ENCODE results near the gene BRMS1L.
"Not testable (repeated sequence)": the region's sequence is repeated elsewhere in the genome, so short reads cannot be mapped to it uniquely, and the experiment has no call there.

The BRMS1L gene

GRCh38 chr14:35841704-35842103, 15.6 kb downstream of the BRMS1L start:
- Histone ChIP-seq H3K36me3 (ENCODE audit: control insufficient read depth in 4 of 4, insufficient read depth in 4 of 4, low read length in 3 of 4) (peaks cover 5 to 42% (median 9%) of the 10 kb centered on the region in 4 experiments), H3K9me3 (ENCODE audit: control extremely low read depth in 1 of 5, control insufficient read depth in 4 of 5, insufficient read depth in 2 of 5, low read depth in 1 of 5, low read length in 4 of 5) (peaks cover 3 to 20% (median 3%) of the 10 kb centered on the region in 5 experiments)
- H3K4me1 ChIP-seq (ENCODE audit: control extremely low read depth in 1 of 4, control insufficient read depth in 4 of 4, insufficient read depth in 4 of 4, low read length in 3 of 4); H3K27ac ChIP-seq (ENCODE audit: insufficient read depth in 1 of 2, low read depth in 1 of 2, low read length in 2 of 2, poor library complexity in 1 of 2, severe bottlenecking in 2 of 2); H3K27me3 ChIP-seq (replicated peaks in 2 of 5; ENCODE audit: control insufficient read depth in 4 of 5, insufficient read depth in 5 of 5, low read length in 4 of 5); DNase-seq; H3K4me3 ChIP-seq (ENCODE audit: control insufficient read depth in 1 of 7, extremely low read depth in 1 of 7, insufficient read depth in 4 of 7, low read depth in 2 of 7, low read length in 6 of 7); POLR2A ChIA-PET: not testable (repeated sequence)
- CTCF ChIA-PET = interaction anchor here (1.0 kb wide), 1 partner anchor 56 kb away, joined by 3 read pairs; no protein-coding TSS in a partner anchor
- whole genome bisulfite sequencing (ENCODE audit: insufficient coverage) = no CpG with 5 or more reads among the region's 2 CpGs

GRCh38 chr14:35842245-35842644, 16.1 kb downstream of the BRMS1L start:
- 100% methylated on average over 1 of the region's 2 CpGs for WGBS (ENCODE audit: insufficient coverage)
- H3K4me3 ChIP-seq (ENCODE audit: control insufficient read depth in 1 of 7, extremely low read depth in 1 of 7, insufficient read depth in 4 of 7, low read depth in 2 of 7, low read length in 6 of 7) = not testable (repeated sequence)
- CTCF ChIA-PET = interaction anchor here (1.0 kb wide), 1 partner anchor 55 kb away, joined by 3 read pairs; no protein-coding TSS in a partner anchor

GRCh38 chr14:35844494-35844893, 18.4 kb downstream of the BRMS1L start:
- no peak overlapping the region for H3K4me3 ChIP-seq (ENCODE audit: control insufficient read depth in 1 of 7, extremely low read depth in 1 of 7, insufficient read depth in 4 of 7, low read depth in 2 of 7, low read length in 6 of 7)
- H3K27me3 ChIP-seq (replicated peaks in 2 of 5; ENCODE audit: control insufficient read depth in 4 of 5, insufficient read depth in 5 of 5, low read length in 4 of 5) = no peaks in the 10 kb centered on the region
- H3K4me1 ChIP-seq (ENCODE audit: control extremely low read depth in 1 of 4, control insufficient read depth in 4 of 4, insufficient read depth in 4 of 4, low read length in 3 of 4) = peaks cover 0 to 6% (median 0%) of the 10 kb centered on the region in 4 experiments
- whole genome bisulfite sequencing (ENCODE audit: insufficient coverage) = 100% methylated on average over 4 of the region's 8 CpGs
- H3K27ac ChIP-seq (ENCODE audit: insufficient read depth in 1 of 2, low read depth in 1 of 2, low read length in 2 of 2, poor library complexity in 1 of 2, severe bottlenecking in 2 of 2) = no peak overlapping the region
- H3K9me3 ChIP-seq (ENCODE audit: control extremely low read depth in 1 of 5, control insufficient read depth in 4 of 5, insufficient read depth in 2 of 5, low read depth in 1 of 5, low read length in 4 of 5) = peaks cover 1 to 20% (median 3%) of the 10 kb centered on the region in 5 experiments
- H3K36me3 ChIP-seq (ENCODE audit: control insufficient read depth in 4 of 4, insufficient read depth in 4 of 4, low read length in 3 of 4) = peaks cover 5 to 33% (median 6%) of the 10 kb centered on the region in 4 experiments
- CTCF ChIA-PET = no interaction called here
- POLR2A ChIA-PET = no interaction called here
- no peak for DNase-seq

More at GRCh38 chr14:35842245-35842644, 16.1 kb downstream of the BRMS1L start:
- H3K9me3 ChIP-seq (ENCODE audit: control extremely low read depth in 1 of 5, control insufficient read depth in 4 of 5, insufficient read depth in 2 of 5, low read depth in 1 of 5, low read length in 4 of 5) = peaks cover 3 to 20% (median 3%) of the 10 kb centered on the region in 5 experiments
- POLR2A ChIA-PET; H3K4me1 ChIP-seq (ENCODE audit: control extremely low read depth in 1 of 4, control insufficient read depth in 4 of 4, insufficient read depth in 4 of 4, low read length in 3 of 4); DNase-seq; H3K27me3 ChIP-seq (replicated peaks in 2 of 5; ENCODE audit: control insufficient read depth in 4 of 5, insufficient read depth in 5 of 5, low read length in 4 of 5); H3K27ac ChIP-seq (ENCODE audit: insufficient read depth in 1 of 2, low read depth in 1 of 2, low read length in 2 of 2, poor library complexity in 1 of 2, severe bottlenecking in 2 of 2): not testable (repeated sequence)
- H3K36me3 ChIP-seq (ENCODE audit: control insufficient read depth in 4 of 4, insufficient read depth in 4 of 4, low read length in 3 of 4) = peaks cover 5 to 42% (median 9%) of the 10 kb centered on the region in 4 experiments

- ChIA-PET CTCF (no interaction called here), POLR2A (no interaction called here)
- H3K9me3 ChIP-seq (ENCODE audit: control extremely low read depth in 1 of 5, control insufficient read depth in 4 of 5, insufficient read depth in 2 of 5, low read depth in 1 of 5, low read length in 4 of 5) = peaks cover under 1 to 14% (median 5%) of the 10 kb centered on the region in 5 experiments
- H3K27me3 ChIP-seq (replicated peaks in 2 of 5; ENCODE audit: control insufficient read depth in 4 of 5, insufficient read depth in 5 of 5, low read length in 4 of 5) = no peaks in the 10 kb centered on the region
- H3K27ac ChIP-seq (ENCODE audit: insufficient read depth in 1 of 2, low read depth in 1 of 2, low read length in 2 of 2, poor library complexity in 1 of 2, severe bottlenecking in 2 of 2) = no peak overlapping the region
- no peak overlapping the region for H3K4me3 ChIP-seq (ENCODE audit: control insufficient read depth in 1 of 7, extremely low read depth in 1 of 7, insufficient read depth in 4 of 7, low read depth in 2 of 7, low read length in 6 of 7)
- DNase-seq = no peak
- peaks cover 0 to 6% (median 0%) of the 10 kb centered on the region in 4 experiments for H3K4me1 ChIP-seq (ENCODE audit: control extremely low read depth in 1 of 4, control insufficient read depth in 4 of 4, insufficient read depth in 4 of 4, low read length in 3 of 4)
- peaks cover 5 to 34% (median 9%) of the 10 kb centered on the region in 4 experiments for H3K36me3 ChIP-seq (ENCODE audit: control insufficient read depth in 4 of 4, insufficient read depth in 4 of 4, low read length in 3 of 4)
- 100% methylated on average over 1 of the region's 2 CpGs for WGBS (ENCODE audit: insufficient coverage)
Measured at GRCh38 chr14:35847636-35848035, 21.5 kb downstream of the BRMS1L start.

- WGBS (ENCODE audit: insufficient coverage) = no CpG with 5 or more reads among the region's 1 CpG
- DNase-seq = no peak
- no peak overlapping the region for H3K27ac ChIP-seq (ENCODE audit: insufficient read depth in 1 of 2, low read depth in 1 of 2, low read length in 2 of 2, poor library complexity in 1 of 2, severe bottlenecking in 2 of 2)
- peaks cover 0 to 8% (median 2%) of the 10 kb centered on the region in 5 experiments for H3K9me3 ChIP-seq (ENCODE audit: control extremely low read depth in 1 of 5, control insufficient read depth in 4 of 5, insufficient read depth in 2 of 5, low read depth in 1 of 5, low read length in 4 of 5)
- H3K36me3 ChIP-seq (ENCODE audit: control insufficient read depth in 4 of 4, insufficient read depth in 4 of 4, low read length in 3 of 4) = peaks cover 2 to 19% (median 6%) of the 10 kb centered on the region in 4 experiments
- ChIA-PET CTCF (no interaction called here), POLR2A (no interaction called here)
- no peaks in the 10 kb centered on the region for H3K27me3 ChIP-seq (replicated peaks in 2 of 5; ENCODE audit: control insufficient read depth in 4 of 5, insufficient read depth in 5 of 5, low read length in 4 of 5)
- H3K4me1 ChIP-seq (ENCODE audit: control extremely low read depth in 1 of 4, control insufficient read depth in 4 of 4, insufficient read depth in 4 of 4, low read length in 3 of 4) = peaks cover 0 to 6% (median 0%) of the 10 kb centered on the region in 4 experiments
- no peak overlapping the region for H3K4me3 ChIP-seq (ENCODE audit: control insufficient read depth in 1 of 7, extremely low read depth in 1 of 7, insufficient read depth in 4 of 7, low read depth in 2 of 7, low read length in 6 of 7)
Measured at GRCh38 chr14:35849122-35849521, 23.0 kb downstream of the BRMS1L start.

- H3K4me1 ChIP-seq (ENCODE audit: control extremely low read depth in 1 of 4, control insufficient read depth in 4 of 4, insufficient read depth in 4 of 4, low read length in 3 of 4) = peaks cover 0 to 16% (median 7%) of the 10 kb centered on the region in 4 experiments
- 100% methylated on average over 1 of the region's 3 CpGs for WGBS (ENCODE audit: insufficient coverage)
- POLR2A ChIA-PET = no interaction called here
- peaks cover 2 to 14% (median 4%) of the 10 kb centered on the region in 4 experiments for H3K36me3 ChIP-seq (ENCODE audit: control insufficient read depth in 4 of 4, insufficient read depth in 4 of 4, low read length in 3 of 4)
- no peak overlapping the region for H3K27ac ChIP-seq (ENCODE audit: insufficient read depth in 1 of 2, low read depth in 1 of 2, low read length in 2 of 2, poor library complexity in 1 of 2, severe bottlenecking in 2 of 2)
- peaks cover 0 to 8% (median 2%) of the 10 kb centered on the region in 5 experiments for H3K9me3 ChIP-seq (ENCODE audit: control extremely low read depth in 1 of 5, control insufficient read depth in 4 of 5, insufficient read depth in 2 of 5, low read depth in 1 of 5, low read length in 4 of 5)
- H3K4me3 ChIP-seq (ENCODE audit: control insufficient read depth in 1 of 7, extremely low read depth in 1 of 7, insufficient read depth in 4 of 7, low read depth in 2 of 7, low read length in 6 of 7) = no peak overlapping the region
- H3K27me3 ChIP-seq (replicated peaks in 2 of 5; ENCODE audit: control insufficient read depth in 4 of 5, insufficient read depth in 5 of 5, low read length in 4 of 5) = no peaks in the 10 kb centered on the region
- DNase-seq = no peak
- CTCF ChIA-PET = interaction anchor here (1.8 kb wide), 1 partner anchor 31 kb away, joined by 6 read pairs; no protein-coding TSS in a partner anchor
Measured at GRCh38 chr14:35851823-35852222, 25.7 kb downstream of the BRMS1L start.

GRCh38 chr14:35853225-35853624, 27.1 kb downstream of the BRMS1L start:
- DNase-seq = no peak
- Histone ChIP-seq H3K4me3 (ENCODE audit: control insufficient read depth in 1 of 7, extremely low read depth in 1 of 7, insufficient read depth in 4 of 7, low read depth in 2 of 7, low read length in 6 of 7) (no peak overlapping the region), H3K4me1 (ENCODE audit: control extremely low read depth in 1 of 4, control insufficient read depth in 4 of 4, insufficient read depth in 4 of 4, low read length in 3 of 4) (peaks cover 0 to 17% (median 7%) of the 10 kb centered on the region in 4 experiments), H3K36me3 (ENCODE audit: control insufficient read depth in 4 of 4, insufficient read depth in 4 of 4, low read length in 3 of 4) (peaks cover 2 to 14% (median 4%) of the 10 kb centered on the region in 4 experiments), H3K27ac (ENCODE audit: insufficient read depth in 1 of 2, low read depth in 1 of 2, low read length in 2 of 2, poor library complexity in 1 of 2, severe bottlenecking in 2 of 2) (no peak overlapping the region), H3K27me3 (replicated peaks in 2 of 5; ENCODE audit: control insufficient read depth in 4 of 5, insufficient read depth in 5 of 5, low read length in 4 of 5) (no peaks in the 10 kb centered on the region), H3K9me3 (ENCODE audit: control extremely low read depth in 1 of 5, control insufficient read depth in 4 of 5, insufficient read depth in 2 of 5, low read depth in 1 of 5, low read length in 4 of 5) (peaks cover 0 to 8% (median 2%) of the 10 kb centered on the region in 5 experiments)
- ChIA-PET POLR2A (no interaction called here), CTCF (interaction anchor here (1.8 kb wide), 1 partner anchor 30 kb away, joined by 6 read pairs; no protein-coding TSS in a partner anchor)
- WGBS (ENCODE audit: insufficient coverage) = 100% methylated on average over 2 of the region's 2 CpGs

Measured in common myeloid progenitor, CD34-positive (primary cell).